ENCODE data around the gene TYW1B.
"Not testable (repeated sequence)": the region's sequence is repeated elsewhere in the genome, so short reads cannot be mapped to it uniquely, and the experiment has no call there.

TYW1B gene

DNA sequence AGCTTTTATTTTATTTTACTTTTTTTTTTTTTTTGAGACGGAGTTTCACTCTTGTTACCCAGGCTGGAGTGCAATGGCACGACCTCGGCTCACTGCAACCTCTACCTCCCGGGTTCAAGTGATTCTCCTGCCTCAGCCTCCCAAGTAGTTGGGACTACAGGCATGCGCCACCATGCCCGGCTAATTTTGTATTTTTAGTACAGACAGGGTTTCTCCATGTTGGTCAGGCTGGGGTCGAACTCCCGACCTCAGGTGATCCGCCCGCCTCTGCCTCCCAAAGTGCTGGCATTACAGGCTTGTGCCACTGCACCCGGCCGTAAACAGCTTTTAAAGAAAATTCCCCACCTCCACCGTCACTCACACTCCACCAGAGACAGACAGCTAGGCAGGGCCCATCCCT, 19.5 kb downstream of the TYW1B start:
- DNase-seq, result not testable (repeated sequence)

DNA sequence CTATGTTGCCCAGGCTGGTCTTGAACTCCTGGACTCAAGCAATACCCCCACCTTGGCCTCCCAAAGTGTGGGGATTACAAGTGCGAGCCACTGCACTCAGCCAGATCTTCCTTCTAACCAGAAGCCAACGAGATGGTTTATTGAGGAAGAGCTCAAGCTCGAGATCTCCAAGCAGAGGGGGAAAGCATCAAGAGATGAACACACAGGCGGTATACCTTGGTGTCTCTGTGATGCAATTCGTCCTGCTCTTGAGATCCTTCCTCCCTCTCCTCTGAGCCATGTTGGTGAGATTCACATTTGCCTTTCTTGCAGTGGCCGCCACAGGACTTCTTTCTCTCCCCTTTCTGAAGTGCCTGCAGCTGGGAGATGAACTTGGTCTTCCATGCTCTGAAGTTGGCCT, 21.1 kb downstream of the TYW1B start:
- not testable (repeated sequence) for DNase-seq

DNA sequence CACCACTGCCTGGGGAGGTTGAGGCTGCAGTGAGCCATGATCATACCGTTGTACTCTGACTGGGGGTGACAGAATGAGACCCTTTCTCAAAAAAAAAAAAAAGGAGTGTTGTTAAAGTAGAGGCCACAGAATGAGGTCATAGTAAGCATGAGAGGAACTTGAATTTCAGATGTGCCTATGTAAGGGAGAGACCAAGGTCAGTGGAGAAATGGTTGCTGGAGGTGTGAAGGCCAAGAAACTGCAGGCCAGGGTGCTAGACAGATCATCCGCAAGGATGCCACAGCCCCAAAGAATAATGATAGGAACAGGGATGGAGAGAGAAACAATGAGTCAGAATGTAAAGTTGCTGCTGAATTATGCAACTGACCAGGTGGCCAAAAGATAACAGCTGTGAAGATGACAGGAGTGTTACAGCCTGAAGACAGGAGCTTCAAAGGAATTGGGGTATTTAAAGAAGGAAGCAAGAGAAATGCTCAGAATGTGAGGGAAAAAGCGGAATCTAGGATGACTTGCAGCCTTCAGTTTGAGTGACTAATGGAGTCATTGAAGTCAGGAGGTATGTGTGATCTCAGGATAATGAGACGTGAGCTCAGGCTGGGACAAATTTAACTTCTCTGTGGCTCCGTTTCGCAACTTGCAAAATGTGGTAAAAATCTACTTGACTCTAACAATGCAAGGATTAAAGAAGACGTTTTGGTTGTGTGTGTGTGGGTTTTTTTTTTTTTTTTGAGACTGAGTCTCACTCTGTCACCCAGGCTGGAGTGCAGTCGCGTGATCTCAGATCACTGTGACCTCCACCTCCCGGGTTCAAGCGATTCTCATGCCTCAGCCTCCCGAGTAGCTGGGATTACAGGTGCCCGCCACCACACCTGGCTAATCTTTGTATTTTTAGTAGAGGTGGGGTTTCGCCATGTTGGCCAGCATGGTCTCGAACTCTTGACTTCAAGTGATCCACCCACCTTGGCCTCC, 22.2 kb downstream of the TYW1B start:
- DNase-seq, result peak; percentile 92

DNA sequence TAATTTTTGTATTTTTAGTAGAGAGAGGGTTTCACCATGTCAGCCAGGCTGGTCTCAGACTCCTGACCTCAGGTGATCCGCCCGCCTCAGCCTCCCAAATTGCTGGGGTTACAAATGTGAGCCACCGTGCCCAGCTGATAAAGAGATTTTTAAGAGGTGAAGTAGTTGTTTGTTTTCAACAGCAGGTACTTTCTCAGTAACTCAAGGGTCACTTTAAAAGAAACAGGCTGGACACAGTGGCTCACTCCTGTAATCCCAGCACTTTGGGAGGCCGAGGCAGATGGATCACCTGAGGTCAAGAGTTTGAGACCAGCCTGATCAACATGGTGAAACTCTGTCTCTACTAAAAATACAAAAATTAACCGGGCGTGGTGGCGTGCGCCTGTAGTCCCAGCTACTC, 24.2 kb downstream of the TYW1B start:
- not testable (repeated sequence) for DNase-seq

DNA sequence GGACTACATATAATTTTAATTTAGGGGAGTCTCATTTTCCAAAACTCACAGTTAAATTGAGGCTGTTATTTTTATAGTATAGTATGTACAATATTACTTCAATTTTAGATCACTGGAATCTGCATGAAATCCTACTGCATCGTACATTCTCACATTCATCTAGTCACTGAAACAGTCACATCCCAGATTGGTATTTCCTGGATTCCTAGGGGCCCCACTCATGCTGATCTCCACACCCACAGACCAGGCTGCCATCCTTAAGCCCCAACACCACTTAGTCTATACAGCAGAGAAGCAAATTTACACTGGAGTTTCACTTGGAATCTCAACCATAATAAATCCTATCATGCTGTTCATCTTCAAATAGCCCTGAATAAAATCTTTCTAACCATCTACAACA, 26.4 kb downstream of the TYW1B start:
- DNase-seq, result not testable (repeated sequence)

DNA sequence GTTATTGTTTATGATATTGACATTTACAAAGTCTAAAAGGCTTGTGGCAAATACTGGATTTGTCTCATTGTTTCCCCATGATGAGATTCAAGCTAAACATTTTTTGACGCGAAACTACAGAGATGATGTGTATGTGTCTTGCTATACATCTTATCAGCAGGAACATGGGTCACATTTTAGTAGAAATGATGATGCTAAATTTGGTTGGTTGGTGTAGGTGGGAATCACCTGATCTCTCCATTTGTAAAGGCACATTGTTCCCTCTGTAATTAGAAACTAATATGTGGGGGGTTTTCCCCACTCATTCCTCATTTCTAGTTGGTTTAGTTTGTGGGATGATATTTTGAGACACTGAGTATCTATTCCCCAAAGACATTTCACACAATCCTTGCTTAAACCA, 32.6 kb downstream of the TYW1B start:
- DNase-seq, result not testable (repeated sequence)

DNA sequence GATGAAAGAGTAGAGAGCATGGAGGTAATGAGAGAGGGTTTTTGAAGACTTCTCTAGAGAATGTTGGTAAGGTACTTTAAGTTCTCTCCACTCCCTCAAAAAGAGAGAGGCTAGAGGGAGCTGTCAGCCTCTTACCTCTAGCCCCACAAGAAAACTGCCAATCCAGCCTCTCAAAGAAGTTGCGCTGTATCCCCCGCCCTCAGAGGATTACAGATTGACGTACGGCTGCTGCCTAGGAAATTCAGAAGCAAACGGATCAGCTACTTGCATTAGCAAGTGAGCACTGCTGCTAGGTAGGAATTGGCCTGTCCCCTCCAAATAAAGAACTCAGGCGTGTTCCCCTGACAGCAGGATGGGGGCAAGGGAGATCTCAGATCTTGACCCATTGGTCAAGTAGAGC, 34.2 kb downstream of the TYW1B start:
- no peak for DNase-seq

DNA sequence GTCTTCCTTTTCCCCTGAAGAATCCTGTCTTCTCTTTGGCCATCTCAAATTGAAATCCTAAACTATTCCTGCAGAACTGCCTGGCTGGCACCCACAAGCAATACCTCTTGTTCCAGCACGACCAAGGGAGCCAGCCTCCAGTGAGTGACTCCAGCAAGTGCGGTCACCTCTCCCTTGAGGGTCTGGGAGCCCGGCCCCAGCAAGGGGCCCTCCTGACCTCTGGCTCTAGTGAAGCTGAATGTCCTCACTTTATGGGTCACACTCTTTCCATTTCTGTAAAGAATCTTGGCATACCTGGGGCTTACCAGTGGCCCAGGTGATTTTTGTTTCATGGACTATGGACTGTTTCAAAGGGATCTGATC, 37.3 kb downstream of the TYW1B start:
- not testable (repeated sequence) for DNase-seq

DNA sequence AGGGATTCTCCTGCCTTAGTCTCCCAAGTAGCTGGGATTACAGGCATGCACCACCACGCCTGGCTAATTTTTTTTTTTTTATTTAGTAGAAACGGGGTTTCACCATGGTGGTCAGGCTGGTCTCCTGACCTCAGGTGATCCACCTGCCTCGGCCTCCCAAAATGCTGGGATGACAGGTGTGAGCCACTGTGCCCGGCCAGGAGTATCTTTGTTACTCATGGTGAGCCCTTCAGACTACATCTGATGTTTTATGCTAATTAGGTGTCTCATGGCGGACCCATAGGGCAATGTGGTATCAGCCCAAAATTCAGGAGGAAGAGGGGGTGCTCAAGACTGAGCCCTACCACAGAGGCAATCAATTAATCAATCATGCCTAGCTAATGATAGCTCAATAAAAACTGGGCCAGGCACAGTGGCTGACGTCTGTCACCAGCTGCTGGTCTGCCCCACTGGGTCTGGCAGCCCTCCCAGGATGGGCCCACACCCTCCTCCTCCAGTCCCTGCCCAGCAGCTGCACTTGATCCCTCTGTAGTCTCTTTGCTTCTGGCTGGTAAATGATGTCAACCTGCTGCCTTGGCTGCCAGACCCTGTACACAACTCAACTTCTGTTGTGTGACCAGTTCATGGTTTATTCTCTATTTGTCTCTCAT, 37.8 kb downstream of the TYW1B start:
- not testable (repeated sequence) for DNase-seq

DNA sequence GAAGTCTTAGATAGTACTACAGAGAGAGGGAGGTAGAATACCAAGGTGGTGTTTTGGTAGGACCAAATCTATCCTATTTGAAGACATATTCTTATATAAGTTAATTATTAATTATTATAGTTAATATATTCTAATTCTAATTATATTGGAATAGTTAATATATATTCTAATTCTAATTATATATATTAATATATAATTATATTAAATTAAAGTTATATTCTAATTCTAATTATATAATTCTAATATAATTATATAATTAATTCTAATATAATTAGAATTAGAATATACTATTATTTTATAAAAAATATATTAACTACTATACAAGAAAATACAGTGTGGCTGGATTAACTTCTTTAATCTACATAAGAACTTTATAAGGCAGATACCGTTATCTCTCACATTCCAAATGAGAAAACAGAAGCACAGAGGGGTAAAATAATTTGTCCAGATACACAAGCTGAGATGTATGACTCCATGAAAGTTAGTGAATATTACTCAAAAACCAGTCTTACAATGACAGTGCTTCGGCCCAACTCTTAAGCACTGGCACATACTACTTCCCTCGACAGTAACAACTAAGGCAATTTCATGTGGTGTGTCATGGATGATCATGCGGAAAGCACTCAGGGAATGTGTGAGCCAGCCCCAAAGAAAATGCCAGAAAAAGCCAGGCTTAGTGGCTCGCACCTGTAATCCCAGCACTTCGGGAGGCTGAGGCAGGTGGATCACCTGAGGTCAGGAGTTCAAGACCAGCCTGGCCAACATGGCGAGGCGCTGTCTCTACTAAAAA, 42.6 kb downstream of the TYW1B start:
- DNase-seq, result no peak

DNA sequence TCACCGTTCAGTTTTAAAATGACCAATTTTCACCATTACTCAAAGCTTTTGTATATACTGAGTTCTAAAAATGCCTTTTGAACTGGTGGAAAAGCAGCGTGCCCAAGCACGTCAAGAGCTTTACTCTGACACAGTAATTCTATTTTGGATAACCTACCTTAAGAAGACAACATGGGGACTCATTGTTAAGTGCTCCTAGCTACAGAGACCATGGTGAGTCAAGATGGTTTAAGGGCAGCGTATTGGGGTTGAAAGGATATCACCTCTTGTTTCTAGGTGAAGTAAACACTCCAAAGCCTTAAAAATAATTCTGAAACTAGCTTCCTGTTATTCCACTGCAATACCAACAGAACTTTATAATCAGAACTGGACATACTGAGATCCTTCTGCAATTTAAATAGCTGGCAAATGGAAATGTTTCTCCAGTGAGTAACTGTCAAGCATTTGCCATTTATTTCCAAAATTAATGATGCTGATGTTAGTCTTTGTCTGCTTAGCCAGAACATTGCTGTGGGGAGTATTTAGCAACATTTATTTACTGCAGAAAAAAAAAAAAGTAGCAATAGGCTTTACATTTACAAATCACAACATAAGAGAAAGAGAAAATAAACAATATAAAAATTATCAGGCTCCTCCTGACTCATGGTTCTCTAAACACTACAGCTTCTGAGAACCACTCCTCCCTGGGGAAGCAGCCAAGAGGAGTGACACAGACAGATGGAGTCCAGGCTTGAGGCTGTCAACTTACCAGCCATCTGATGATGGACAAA, 44.2 kb downstream of the TYW1B start:
- DNase-seq, result not testable (repeated sequence)

DNA sequence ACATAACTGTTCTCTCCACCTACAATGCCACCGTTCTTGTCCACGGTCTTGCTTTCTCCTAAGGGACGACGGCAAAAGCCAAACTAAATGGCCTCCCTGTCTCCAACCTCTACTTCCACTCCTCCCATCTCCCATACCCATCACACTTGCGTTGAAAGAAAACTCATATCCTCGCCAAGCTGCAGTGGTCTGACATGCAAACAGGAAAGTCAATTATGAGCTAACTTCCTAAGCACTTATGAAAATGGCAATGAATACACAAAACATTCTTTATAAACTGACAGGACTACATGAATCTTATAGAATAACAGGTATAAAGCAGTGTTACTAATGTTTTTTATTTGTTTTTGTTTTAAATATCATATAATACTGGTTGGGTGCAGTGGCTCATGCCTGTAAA, 46.4 kb downstream of the TYW1B start:
- DNase-seq, result no peak

DNA sequence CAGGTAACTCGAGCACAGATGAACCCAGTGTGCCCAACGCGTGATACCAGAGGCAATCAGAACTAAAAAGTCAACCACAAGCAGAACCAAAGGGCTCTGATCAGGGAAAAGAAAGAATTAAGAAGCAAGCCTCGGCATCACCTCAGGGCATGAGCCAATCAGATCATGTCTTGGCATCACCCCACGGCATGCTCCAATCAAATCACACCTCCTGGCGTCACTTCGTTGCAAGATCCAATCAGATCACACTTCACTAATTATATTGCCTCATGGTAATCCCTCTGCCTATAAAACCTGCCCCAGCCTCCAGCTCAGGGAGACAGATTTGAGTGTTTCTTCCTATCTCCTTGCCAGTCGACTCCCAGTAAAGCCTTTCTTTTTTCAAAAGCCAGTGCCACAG, 46.8 kb downstream of the TYW1B start:
- DNase-seq, result no peak

DNA sequence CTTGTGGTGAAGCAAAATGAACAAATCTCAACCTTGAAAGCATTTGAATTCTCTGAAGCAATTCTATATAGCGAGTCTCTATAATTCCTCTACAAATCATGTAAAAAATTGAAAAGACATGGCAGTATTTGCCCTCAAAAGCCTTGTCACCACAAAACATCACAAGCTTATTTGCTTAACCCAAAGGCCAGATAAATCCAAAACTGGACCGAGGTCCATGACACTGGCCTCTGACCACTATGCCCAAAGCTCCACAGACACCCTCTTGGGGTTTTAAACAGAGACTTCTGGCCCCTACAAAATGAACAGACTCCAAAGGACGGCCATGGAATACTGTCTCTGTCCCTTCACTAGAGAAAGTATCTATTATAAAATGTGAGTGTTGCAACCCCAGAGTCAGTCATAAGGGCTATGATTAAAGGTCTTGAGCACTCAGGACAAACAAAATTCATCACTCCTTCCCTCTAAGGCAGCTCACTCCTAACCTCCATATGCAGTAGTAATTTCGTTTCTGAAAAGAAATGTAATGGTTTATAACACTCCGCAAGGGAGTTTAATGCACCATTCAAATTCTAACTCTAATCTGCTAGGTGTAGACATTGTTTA, 47.6 kb downstream of the TYW1B start:
- not testable (repeated sequence) for DNase-seq

DNA sequence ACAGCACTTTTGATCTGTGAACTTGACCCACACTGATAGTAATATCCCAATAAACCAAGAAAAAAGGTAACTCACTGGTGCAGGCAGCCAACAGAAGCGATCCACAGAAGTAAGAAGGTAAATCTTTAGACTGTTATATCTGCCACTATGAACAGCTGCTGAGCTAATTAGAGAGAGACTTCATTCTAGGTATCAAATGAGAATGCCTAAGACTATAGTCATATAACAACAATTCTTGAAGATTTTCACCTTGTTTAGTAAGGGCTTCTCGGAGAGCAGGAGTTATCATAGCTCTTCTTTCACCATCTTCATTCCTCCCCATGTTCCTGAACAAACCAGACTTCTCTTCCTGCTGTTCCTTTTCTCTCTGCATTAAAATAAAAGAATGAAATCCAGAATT, 50.8 kb downstream of the TYW1B start:
- not testable (repeated sequence) for DNase-seq

DNA sequence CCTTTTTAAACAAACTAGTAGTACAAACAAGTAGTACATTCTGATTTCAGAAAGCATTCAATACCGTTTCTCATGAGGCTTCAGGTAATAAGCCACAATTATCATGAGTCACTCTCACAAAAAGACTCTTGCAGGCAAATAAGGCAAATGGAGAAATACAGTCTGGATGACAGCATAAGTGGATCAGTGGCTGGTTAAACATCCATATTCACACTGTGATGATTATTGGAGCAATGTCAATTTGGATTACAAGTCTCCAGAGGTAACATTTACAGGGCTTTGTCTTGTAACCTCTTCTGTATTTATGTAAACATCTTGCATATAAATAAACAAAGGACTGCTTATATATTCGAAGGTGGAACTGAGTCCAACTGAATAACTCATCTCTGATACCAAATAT, 55.4 kb downstream of the TYW1B start:
- not testable (repeated sequence) for DNase-seq

DNA sequence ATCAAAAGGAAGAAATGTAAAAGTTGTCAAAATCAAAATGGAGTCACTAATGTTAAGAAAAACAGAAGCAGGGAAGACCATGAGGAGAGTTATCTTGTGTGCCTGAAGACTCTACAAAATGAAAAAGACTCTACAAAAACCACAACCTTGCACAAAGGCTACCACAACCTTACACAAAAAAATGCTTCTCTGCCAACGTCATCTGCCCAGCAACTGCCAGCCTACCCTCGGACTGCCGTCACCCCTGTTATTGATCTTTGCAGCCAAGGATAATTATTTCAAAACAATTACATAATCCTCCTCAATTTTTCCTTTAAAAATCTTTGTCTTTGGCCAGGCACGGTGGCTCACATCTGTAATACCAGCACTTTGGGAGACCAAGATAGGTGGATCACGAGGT, 61.0 kb downstream of the TYW1B start:
- DNase-seq, result not testable (repeated sequence)

DNA sequence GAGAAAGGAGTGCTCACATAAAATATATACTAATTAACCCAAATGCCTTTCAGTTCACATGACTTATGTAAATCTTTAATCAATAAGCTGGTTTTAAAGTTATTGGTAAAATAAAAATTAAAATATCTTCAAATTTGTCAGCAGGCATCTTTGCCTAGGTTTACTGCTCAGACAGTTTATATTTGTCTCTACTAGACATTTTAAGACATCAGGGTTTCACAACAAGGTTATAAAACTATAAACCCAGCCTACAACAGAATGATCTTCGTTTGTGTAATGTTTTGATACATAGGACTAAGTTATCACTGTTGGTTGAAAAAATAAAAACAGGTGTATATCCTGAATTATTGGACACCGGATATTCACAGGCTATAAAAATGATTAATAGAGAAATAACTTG, 67.4 kb downstream of the TYW1B start:
- DNase-seq, result no peak

DNA sequence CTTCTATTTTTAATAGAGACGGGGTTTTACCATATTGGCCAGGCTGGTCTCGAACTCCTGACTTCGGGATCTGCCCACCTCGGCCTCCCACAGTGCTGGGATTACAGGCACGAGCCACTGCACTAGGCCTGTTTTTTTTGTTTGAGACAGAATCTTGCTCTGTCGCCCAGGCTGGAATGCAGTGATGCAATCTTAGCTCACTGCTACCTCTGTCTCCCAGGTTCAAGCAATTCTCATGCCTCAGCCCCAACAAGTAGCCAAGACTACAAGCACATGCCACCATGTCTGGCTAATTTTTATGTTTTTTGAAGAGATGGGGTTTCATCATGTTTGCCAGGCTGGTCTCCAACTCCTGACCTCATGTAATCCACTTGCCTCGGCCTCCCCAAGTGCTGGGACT, 73.7 kb downstream of the TYW1B start:
- DNase-seq, result no peak

DNA sequence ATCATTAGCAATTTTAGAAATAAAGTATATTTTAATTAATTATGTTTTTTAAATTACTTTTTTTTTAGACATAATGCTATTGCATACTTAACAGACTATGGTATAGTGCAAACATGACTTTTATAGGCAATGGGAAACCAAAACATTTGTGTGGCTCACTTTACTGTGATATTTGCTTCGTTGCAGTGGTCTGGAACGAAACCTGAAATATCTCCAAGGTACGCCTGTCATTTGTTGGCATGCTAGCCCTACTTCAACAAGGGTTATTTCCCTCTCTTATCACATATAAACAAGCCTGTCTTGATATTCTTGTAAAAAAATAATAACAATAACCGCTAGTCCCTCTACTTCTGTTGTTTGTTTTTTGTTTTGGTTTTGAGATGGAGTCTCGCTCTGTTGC, 74.2 kb downstream of the TYW1B start:
- DNase-seq, result no peak

DNA sequence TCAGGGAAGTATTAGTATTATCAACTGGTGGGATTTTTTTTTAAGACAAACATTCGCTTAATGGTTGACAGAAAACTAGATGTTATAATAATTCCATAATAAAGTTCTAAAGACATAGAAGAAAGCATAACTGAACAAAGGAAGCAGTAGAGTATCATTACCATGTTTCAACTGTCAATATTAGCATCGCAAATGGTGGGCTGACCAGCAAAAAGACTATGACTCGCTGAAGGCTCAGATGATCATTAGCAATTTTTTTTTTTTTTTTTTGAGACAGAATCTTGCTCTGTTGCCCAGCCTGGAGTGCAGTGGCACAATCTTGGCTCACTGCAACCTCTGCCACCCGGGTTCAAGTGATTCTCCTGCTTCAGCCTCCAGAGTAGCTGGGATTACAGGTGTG, 74.8 kb downstream of the TYW1B start:
- not testable (repeated sequence) for DNase-seq

DNA sequence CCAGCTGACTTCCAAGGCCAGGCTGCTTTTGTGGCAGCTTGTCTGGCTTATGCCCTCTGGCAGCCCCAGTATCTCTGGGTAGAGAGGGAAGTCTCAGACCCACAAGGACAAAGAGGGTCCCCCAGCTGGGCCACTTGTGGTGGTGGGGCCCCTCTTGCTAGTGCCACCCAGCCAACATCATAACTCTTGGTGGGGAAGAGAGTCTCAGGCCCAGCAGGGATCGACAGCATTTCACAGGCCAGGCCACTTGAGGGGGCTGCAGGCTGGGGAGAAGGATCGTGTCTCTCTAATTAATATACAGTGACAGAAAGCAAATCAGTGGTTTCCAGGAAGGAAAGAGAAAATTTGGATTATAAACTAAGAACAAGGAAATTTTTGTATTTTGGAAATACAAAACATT, 76.0 kb downstream of the TYW1B start:
- no peak for DNase-seq

Data from SIG-M5 (cell line).